Peyer's patch (tissue), 4 donors: ENCODE data around the gene NAV1. TPM values are rescaled to one million over a fixed set of nuclear protein-coding genes. Genes with fewer than 3 reads are reported as not detected.

Source experiments
- DNase-seq, 3 donors: peaks; one replicate each; pipeline ENCODE4 v3.0.0-alpha.2; 2017 to 2019
- H3K27ac ChIP-seq, 4 donors: fragments of 200-600 bp; sonication (generic); one replicate each; pipeline ENCODE4 v1.5.1; 2016 to 2019
- H3K27me3 ChIP-seq, 2 donors: fragments of 200-600 bp; sonication (generic); one replicate each; pipeline ENCODE4 v1.5.1; 2019
- H3K36me3 ChIP-seq, 3 donors: fragments of 200-600 bp; sonication (generic); one replicate each; pipeline ENCODE4 v1.5.1; 2016 to 2019
- H3K4me1 ChIP-seq, 4 donors: fragments of 200-600 bp; sonication (generic); one replicate each; pipeline ENCODE4 v1.5.1; 2016 to 2019
- H3K4me3 ChIP-seq, 4 donors: fragments of 200-600 bp; sonication (generic); 1 replicate in 3 of 4; 2 replicates in 1 of 4; pipeline ENCODE4 v1.5.1; 2016 to 2019; ENCODE audit warnings: mild to moderate bottlenecking in 1 of 4
- H3K9me3 ChIP-seq, 4 donors: fragments of 200-600 bp; sonication (generic); one replicate each; pipeline ENCODE4 v1.5.1; 2016 to 2019; ENCODE audit warnings: mild to moderate bottlenecking in 1 of 4
- POLR2A ChIP-seq, 2 donors: fragments of 450-650 bp; IDR thresholded peaks; one replicate each; pipeline ENCODE4 v1.5.1; 2017; ENCODE audit warnings: antibody characterized with exemption in 2 of 2, mild to moderate bottlenecking in 2 of 2, moderate library complexity in 2 of 2
- total RNA-seq, 4 donors: library from RNA; depleted of rRNA; stranded (reverse); fragments of >200 nt; gene quantifications; one replicate each; pipeline ENCODE4 v1.1.0, GENCODE V29; 2016
- TF ChIP-seq, protein P1 (sequence below), 6 experiments: fragments of 450-650 bp in 4 of 6; fragments of 200-600 bp in 2 of 6; sonication (generic) in 1 of 6; IDR thresholded peaks; one replicate each; pipeline ENCODE4 v1.5.1; 2017 to 2019; ENCODE audit warnings: antibody characterized with exemption in 6 of 6, mild to moderate bottlenecking in 3 of 6, moderate library complexity in 1 of 6

NAV1 gene
- total RNA-seq, 4 donors from 2014 or later = 6.7 to 47.9 (median 14.9) TPM

DNA sequence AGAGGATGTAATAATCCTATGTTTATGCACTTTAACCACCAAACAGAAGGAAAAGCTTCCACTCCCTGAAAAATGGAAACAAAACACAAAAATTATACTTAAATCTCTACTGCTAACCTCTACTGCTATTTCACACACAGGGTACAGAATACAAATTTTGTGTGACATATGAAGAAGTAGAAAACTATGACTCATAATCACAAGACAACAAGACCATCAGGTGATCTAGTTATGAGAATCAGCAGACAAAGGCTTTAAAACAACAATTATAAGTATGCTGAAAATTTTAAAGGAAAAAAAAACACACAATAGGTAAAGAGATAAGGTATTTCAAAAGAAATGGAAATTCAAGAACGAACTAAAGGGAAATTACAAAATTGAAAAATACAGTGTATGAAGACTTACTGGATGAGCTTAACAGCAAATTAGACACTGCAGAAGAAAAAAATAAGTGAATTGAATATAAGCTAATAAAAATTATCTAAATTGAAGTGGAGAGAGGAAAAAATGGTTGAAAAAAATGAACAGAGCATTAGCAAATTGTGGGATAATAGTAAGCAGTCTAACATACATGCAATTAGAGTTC lies 13.6 kb upstream of the NAV1 start:
- no peaks in the 10 kb centered on the region for H3K9me3 ChIP-seq
- TF ChIP-seq, protein P1, sequence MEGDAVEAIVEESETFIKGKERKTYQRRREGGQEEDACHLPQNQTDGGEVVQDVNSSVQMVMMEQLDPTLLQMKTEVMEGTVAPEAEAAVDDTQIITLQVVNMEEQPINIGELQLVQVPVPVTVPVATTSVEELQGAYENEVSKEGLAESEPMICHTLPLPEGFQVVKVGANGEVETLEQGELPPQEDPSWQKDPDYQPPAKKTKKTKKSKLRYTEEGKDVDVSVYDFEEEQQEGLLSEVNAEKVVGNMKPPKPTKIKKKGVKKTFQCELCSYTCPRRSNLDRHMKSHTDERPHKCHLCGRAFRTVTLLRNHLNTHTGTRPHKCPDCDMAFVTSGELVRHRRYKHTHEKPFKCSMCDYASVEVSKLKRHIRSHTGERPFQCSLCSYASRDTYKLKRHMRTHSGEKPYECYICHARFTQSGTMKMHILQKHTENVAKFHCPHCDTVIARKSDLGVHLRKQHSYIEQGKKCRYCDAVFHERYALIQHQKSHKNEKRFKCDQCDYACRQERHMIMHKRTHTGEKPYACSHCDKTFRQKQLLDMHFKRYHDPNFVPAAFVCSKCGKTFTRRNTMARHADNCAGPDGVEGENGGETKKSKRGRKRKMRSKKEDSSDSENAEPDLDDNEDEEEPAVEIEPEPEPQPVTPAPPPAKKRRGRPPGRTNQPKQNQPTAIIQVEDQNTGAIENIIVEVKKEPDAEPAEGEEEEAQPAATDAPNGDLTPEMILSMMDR (IDR thresholded peaks at IDR 0.05) = no peak
- no peak for TF ChIP-seq POLR2A (IDR thresholded peaks at IDR 0.05)
- H3K36me3 ChIP-seq = no peaks in the 10 kb centered on the region
- no peak overlapping the region for H3K4me3 ChIP-seq
- no peak for DNase-seq
- H3K27me3 ChIP-seq = no peaks in the 10 kb centered on the region
- no peaks in the 10 kb centered on the region for H3K4me1 ChIP-seq
- H3K27ac ChIP-seq = no peak overlapping the region

DNA sequence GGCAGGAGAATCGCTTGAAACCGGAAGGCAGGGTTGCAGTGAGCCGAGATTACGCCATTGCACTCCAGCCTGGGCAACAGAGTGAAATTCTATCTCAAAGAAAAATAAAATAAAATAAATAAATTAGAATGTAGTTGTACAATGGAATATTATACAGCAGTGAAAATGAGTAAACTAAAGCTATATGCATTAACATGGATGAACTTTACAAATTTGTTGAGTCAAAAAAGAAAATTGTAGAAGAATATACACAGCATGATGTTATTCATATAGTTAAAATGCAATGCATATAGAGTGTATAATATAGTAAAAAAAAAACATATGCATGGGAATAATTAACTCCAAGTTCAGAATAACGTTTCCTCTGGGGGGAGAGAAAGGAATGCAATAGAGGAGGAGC lies 11.0 kb upstream of the NAV1 start:
- Histone ChIP-seq H3K27ac (no peak overlapping the region), H3K36me3 (no peaks in the 10 kb centered on the region), H3K27me3 (no peaks in the 10 kb centered on the region), H3K9me3 (no peaks in the 10 kb centered on the region), H3K4me1 (no peaks in the 10 kb centered on the region), H3K4me3 (no peak overlapping the region)
- no peak for DNase-seq
- no peak for TF ChIP-seq POLR2A (IDR thresholded peaks at IDR 0.05)
- TF ChIP-seq, protein P1 (IDR thresholded peaks at IDR 0.05) = no peak

DNA sequence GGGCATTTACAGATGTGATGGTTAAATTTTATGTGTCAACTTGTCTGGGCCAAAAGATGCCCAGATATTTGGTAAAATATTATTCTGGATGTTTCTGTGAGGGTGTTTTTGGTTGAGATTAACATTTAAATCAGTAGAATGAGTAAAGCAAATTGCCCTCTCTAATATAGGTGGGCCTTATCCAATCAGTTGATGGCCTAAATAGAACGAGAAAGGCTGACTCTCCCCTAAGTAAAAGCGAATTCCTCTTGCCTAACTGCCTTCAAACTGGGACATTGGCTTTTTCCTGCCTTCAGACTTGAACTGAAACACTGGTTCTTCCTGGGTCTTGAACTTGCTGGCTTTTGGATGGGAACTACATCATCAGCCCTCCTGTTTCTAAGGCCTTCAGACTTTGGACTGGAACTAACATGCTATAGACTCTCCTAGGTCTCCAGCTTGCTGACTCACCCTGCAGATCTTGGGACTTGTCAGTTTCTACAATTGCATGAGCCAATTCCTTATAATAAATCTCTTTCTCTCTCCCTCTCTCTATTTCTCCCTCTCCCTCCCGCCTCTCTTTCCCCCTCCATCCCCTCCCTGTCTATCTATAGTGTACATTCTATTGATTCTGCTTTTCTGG lies 10.2 kb upstream of the NAV1 start:
- Histone ChIP-seq H3K9me3 (no peaks in the 10 kb centered on the region), H3K4me1 (no peaks in the 10 kb centered on the region), H3K27me3 (no peaks in the 10 kb centered on the region), H3K4me3 (no peak overlapping the region), H3K36me3 (no peaks in the 10 kb centered on the region), H3K27ac (peak overlapping the region in 2 of 4 donors; percentile 64 to 76)
- peak in 1 of 3 donors; percentile 74 for DNase-seq
- TF ChIP-seq, protein P1 (IDR thresholded peaks at IDR 0.05) = no peak
- no peak for TF ChIP-seq POLR2A (IDR thresholded peaks at IDR 0.05)

DNA sequence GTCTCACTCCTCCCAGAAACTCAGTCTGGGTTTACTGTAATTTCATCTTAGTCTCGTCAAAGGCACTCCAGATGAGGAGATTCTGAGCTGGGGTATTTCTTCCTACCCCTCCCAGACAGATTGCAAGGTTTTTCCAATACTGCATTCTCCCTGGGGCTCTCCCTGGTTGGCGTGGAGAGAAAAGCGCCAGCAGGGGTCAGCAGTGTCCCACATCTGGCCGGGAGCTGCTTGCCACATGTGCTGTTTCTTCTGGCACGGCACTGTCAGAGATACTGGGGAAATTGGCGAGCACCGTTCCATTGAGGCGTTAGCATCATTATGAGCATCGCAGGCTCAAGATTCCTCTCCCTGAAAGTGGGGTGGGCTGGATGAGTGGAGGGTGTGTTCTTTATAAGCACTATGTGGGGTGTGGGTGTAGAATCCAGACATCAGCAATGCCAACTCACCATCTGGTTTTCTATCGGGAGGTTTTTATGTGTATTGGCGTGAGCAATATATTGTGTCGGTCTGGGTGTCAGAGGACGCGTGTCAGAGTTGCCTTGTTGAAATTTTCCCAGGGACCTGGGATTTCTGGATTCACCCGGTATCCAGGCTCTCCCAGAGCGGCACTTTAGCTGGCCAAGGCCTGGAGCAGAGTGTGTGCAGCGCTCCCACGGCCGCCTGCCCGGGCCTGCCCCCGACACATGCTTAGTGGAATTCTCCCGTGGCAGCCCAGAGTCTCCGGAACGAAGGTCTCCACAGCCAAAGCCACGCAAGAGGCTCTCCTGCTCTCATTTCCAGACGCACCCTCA lies 8.0 kb upstream of the NAV1 start:
- peak; percentile 38 to 87 (median 81) for DNase-seq
- no peaks in the 10 kb centered on the region for H3K36me3 ChIP-seq
- H3K27me3 ChIP-seq = no peaks in the 10 kb centered on the region
- no peak overlapping the region for H3K4me3 ChIP-seq
- no peaks in the 10 kb centered on the region for H3K9me3 ChIP-seq
- TF ChIP-seq, protein P1 (IDR thresholded peaks at IDR 0.05) = peak in 5 of 6 experiments; percentile 49 to 75 (median 72)
- no peak for TF ChIP-seq POLR2A (IDR thresholded peaks at IDR 0.05)
- H3K27ac ChIP-seq = no peak overlapping the region
- peaks cover 0 to 8% (median 0%) of the 10 kb centered on the region in 4 donors for H3K4me1 ChIP-seq

DNA sequence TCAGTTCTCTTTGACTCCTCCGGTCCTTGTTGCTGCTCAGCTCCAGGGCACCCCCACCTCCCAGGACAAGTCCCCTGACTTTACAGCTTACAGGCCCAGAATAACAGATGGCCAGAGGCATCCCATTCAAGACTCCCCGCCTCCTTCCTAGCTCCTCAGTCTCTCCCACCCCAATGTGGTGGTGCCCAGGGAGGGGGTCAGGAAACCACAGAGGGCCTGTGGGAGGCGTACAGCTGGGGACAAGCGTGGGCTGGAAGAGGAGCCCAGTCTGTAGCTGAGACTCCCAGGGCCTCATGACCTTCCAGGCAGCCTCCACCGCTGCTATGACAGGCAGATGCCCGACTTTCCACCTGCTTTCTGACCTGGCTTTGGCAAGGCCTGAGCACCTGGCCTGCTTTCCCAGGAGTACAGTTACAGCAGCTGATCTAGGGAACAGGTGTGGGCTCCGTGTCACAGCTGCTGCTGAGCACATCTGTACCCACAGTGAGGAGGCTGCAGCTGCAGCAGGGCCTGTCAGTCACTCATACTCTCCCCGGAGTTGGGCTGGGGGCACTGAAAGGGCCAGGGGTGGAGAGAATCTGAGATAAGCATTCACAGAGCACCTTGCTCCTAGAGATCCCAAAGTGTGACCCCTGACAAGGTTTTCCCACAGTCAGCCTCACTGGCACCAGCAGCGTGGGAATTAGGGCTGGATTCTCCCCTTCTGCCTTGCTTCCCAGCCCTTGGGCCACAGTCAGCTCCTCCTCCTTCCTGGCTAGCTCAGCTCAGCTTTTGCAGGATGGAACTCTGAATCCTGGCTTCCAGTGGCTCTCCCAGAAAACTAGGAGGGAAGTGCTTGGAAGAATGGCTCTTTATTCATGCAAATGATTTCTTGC lies 7.1 kb upstream of the NAV1 start:
- H3K4me3 ChIP-seq = no peak overlapping the region
- no peak for DNase-seq
- no peak overlapping the region for H3K27ac ChIP-seq
- no peaks in the 10 kb centered on the region for H3K9me3 ChIP-seq
- TF ChIP-seq POLR2A (IDR thresholded peaks at IDR 0.05) = no peak
- TF ChIP-seq, protein P1 (IDR thresholded peaks at IDR 0.05) = no peak
- no peaks in the 10 kb centered on the region for H3K36me3 ChIP-seq
- no peaks in the 10 kb centered on the region for H3K27me3 ChIP-seq
- peaks cover 0 to 10% (median 0%) of the 10 kb centered on the region in 4 donors for H3K4me1 ChIP-seq
